Suprapubic skin (tissue), 4 donors: Measurements from ENCODE around the gene RBM33. TPM values are rescaled to one million over a fixed set of nuclear protein-coding genes. Genes with fewer than 3 reads are reported as not detected.

Experiments
- DNase-seq, 2 donors: peaks; one replicate each; pipeline ENCODE4 v3.0.0-alpha.2; 2019; ENCODE audit warnings: low spot score in 2 of 2
- H3K27ac ChIP-seq: fragments of 200-600 bp; sonication (generic); one replicate; pipeline ENCODE4 v1.5.1; 2019
- H3K27me3 ChIP-seq: fragments of 200-600 bp; sonication (generic); one replicate; pipeline ENCODE4 v1.5.1; 2019
- H3K36me3 ChIP-seq: fragments of 200-600 bp; sonication (generic); one replicate; pipeline ENCODE4 v1.5.1; 2019
- H3K4me1 ChIP-seq: fragments of 200-600 bp; sonication (generic); one replicate; pipeline ENCODE4 v1.5.1; 2019
- H3K4me3 ChIP-seq: fragments of 200-600 bp; sonication (generic); one replicate; pipeline ENCODE4 v1.5.1; 2019; ENCODE audit warnings: mild to moderate bottlenecking
- H3K9me3 ChIP-seq: fragments of 200-600 bp; sonication (generic); one replicate; pipeline ENCODE4 v1.5.1; 2019
- CTCF ChIP-seq, 2 donors: fragments of 200-600 bp in 1 of 2; fragments of 450-650 bp in 1 of 2; sonication (generic) in 1 of 2; IDR thresholded peaks; one replicate each; pipeline ENCODE4 v1.5.1; 2016 to 2019; ENCODE audit warnings: antibody characterized with exemption in 2 of 2, mild to moderate bottlenecking in 1 of 2, moderate library complexity in 1 of 2
- EP300 ChIP-seq: sonication (generic); formaldehyde crosslinking; IDR thresholded peaks from one replicate; pipeline ENCODE4 v1.6.1; 2017; ENCODE audit warnings: antibody characterized with exemption
- POLR2A ChIP-seq, 2 donors: fragments of 450-650 bp; IDR thresholded peaks; one replicate each; pipeline ENCODE4 v1.6.1; 2017; ENCODE audit warnings: antibody characterized with exemption in 2 of 2, mild to moderate bottlenecking in 2 of 2, moderate library complexity in 2 of 2
- POLR2AphosphoS5 ChIP-seq, 3 donors: sonication (generic); formaldehyde crosslinking; IDR thresholded peaks; one replicate each; pipeline ENCODE4 v1.6.1; 2017; ENCODE audit warnings: antibody characterized with exemption in 3 of 3
- WGBS: methylation state at CpG from one replicate; pipeline ENCODE4 v1.1.5; 2018; 5-methylcytosine and 5-hydroxymethylcytosine counted together
- total RNA-seq, 4 donors: library from RNA; depleted of rRNA; stranded (reverse); fragments of >200 nt; gene quantifications; one replicate each; pipeline ENCODE4 v1.1.0, GENCODE V29; 2016

RBM33 gene
- total RNA-seq, 4 donors from 2014 or later, result 37.4 to 121 (median 58.2) TPM

- Histone ChIP-seq H3K27me3 (no peaks in the 10 kb centered on the region), H3K9me3 (no peaks in the 10 kb centered on the region), H3K36me3 (peaks cover 50% of the 10 kb centered on the region), H3K4me3 (no peak overlapping the region), H3K4me1 (peaks cover under 1% of the 10 kb centered on the region), H3K27ac (no peak overlapping the region)
- WGBS, result 93% methylated on average over 19 of the region's 19 CpGs
- TF ChIP-seq POLR2AphosphoS5 (IDR thresholded peaks at IDR 0.05), result no peak
- no peak for TF ChIP-seq EP300
- no peak for TF ChIP-seq CTCF (IDR thresholded peaks at IDR 0.05)
- no peak for TF ChIP-seq POLR2A (IDR thresholded peaks at IDR 0.05)
- DNase-seq, result peak in 1 of 2 donors; percentile 44
Measured at GRCh38 chr7:155739538-155740143, 95.2 kb downstream of the RBM33 start.

- DNase-seq, result no peak
- Histone ChIP-seq H3K27me3 (no peaks in the 10 kb centered on the region), H3K36me3 (peaks cover 64% of the 10 kb centered on the region), H3K27ac (no peak overlapping the region), H3K9me3 (no peaks in the 10 kb centered on the region), H3K4me3 (no peak overlapping the region), H3K4me1 (no peaks in the 10 kb centered on the region)
- WGBS, result 80% methylated on average over 8 of the region's 8 CpGs
- TF ChIP-seq CTCF (IDR thresholded peaks at IDR 0.05) (no peak), POLR2A (IDR thresholded peaks at IDR 0.05) (no peak), POLR2AphosphoS5 (IDR thresholded peaks at IDR 0.05) (no peak), EP300 (no peak)
Measured at GRCh38 chr7:155741082-155741481, 96.6 kb downstream of the RBM33 start.

GRCh38 chr7:155741805-155742204, 97.3 kb downstream of the RBM33 start:
- Histone ChIP-seq H3K4me1 (no peaks in the 10 kb centered on the region), H3K4me3 (no peak overlapping the region), H3K9me3 (no peaks in the 10 kb centered on the region), H3K27ac (no peak overlapping the region), H3K36me3 (peaks cover 71% of the 10 kb centered on the region), H3K27me3 (no peaks in the 10 kb centered on the region)
- TF ChIP-seq POLR2AphosphoS5 (IDR thresholded peaks at IDR 0.05) (no peak), POLR2A (IDR thresholded peaks at IDR 0.05) (no peak), EP300 (no peak), CTCF (IDR thresholded peaks at IDR 0.05) (no peak)
- 92% methylated on average over 16 of the region's 16 CpGs for WGBS
- DNase-seq, result peak in 1 of 2 donors; percentile 56

GRCh38 chr7:155743177-155743576, 98.7 kb downstream of the RBM33 start:
- WGBS, result 83% methylated on average over 4 of the region's 4 CpGs
- no peaks in the 10 kb centered on the region for H3K4me1 ChIP-seq
- no peak overlapping the region for H3K27ac ChIP-seq
- TF ChIP-seq POLR2AphosphoS5 (IDR thresholded peaks at IDR 0.05), result no peak
- TF ChIP-seq CTCF (IDR thresholded peaks at IDR 0.05), result no peak
- no peak for TF ChIP-seq EP300
- TF ChIP-seq POLR2A (IDR thresholded peaks at IDR 0.05), result no peak
- H3K27me3 ChIP-seq, result no peaks in the 10 kb centered on the region
- DNase-seq, result no peak
- H3K9me3 ChIP-seq, result no peaks in the 10 kb centered on the region
- H3K4me3 ChIP-seq, result no peak overlapping the region
- H3K36me3 ChIP-seq, result peaks cover 68% of the 10 kb centered on the region

- Histone ChIP-seq H3K27ac (no peak overlapping the region), H3K4me1 (peaks cover 5% of the 10 kb centered on the region), H3K9me3 (no peaks in the 10 kb centered on the region), H3K36me3 (peaks cover 56% of the 10 kb centered on the region), H3K4me3 (no peak overlapping the region), H3K27me3 (no peaks in the 10 kb centered on the region)
- TF ChIP-seq POLR2A (IDR thresholded peaks at IDR 0.05), result no peak
- no peak for TF ChIP-seq POLR2AphosphoS5 (IDR thresholded peaks at IDR 0.05)
- TF ChIP-seq CTCF (IDR thresholded peaks at IDR 0.05), result no peak
- TF ChIP-seq EP300, result no peak
- 92% methylated on average over 14 of the region's 17 CpGs for WGBS
- no peak for DNase-seq
Measured at GRCh38 chr7:155744971-155745683, 100.7 kb downstream of the RBM33 start.
